MM.1S (cell line): ENCODE results near the gene CDH6.

ENCODE experiments used
- CTCF ChIP-seq: fragments of 300-600 bp; sonication (generic); IDR thresholded peaks from 2 replicates; pipeline ENCODE4 v1.5.1; 2016; ENCODE audit warnings: antibody characterized with exemption, low read length, mixed read lengths
- EZH2 ChIP-seq: fragments of 300-600 bp; sonication (generic); optimal IDR thresholded peaks from 2 replicates; pipeline ENCODE3; 2017; ENCODE audit warnings: low read depth, mild to moderate bottlenecking, antibody characterized with exemption, low read length, mixed read lengths
- EZH2phosphoT487 ChIP-seq: fragments of 300-600 bp; sonication (generic); IDR thresholded peaks from 2 replicates; pipeline ENCODE4 v1.6.1; 2018; ENCODE audit warnings: antibody characterized with exemption, low read length

GRCh38 chr5:31364881-31365636 lies 171.6 kb downstream of the CDH6 start:
- TF ChIP-seq CTCF (no peak), EZH2phosphoT487 (no peak), EZH2 (no peak)
